Measurements from ENCODE around the gene EEF1G. TPM values are rescaled to one million over a fixed set of nuclear protein-coding genes. Genes with fewer than 3 reads are reported as not detected.

Gene EEF1G
- total RNA-seq, 1 experiment from 2014 or later, result 1,815 TPM

- Histone ChIP-seq H3K4me3 (ENCODE audit: low read length) (peak overlapping the region; percentile 76), H3K27ac (ENCODE audit: low read length) (peak overlapping the region; percentile 69), H4K20me1 (ENCODE audit: low read length) (no peaks in the 10 kb centered on the region), H3K9me2 (replicated peaks; ENCODE audit: low read length) (no peaks in the 10 kb centered on the region), H3K9ac (ENCODE audit: low read length) (peak overlapping the region; percentile 75), H2AFZ (ENCODE audit: low read length) (peak overlapping the region; percentile 68), H3F3A (ENCODE audit: low read length, unreplicated experiment) (peaks cover 7% of the 10 kb centered on the region), H3K4me1 (ENCODE audit: insufficient read depth, low read length) (peaks cover 24% of the 10 kb centered on the region), H3K9me3 (ENCODE audit: low read length) (no peaks in the 10 kb centered on the region), H3K27me3 (ENCODE audit: low read length) (no peaks in the 10 kb centered on the region), H3K4me2 (ENCODE audit: low read length) (peak overlapping the region; percentile 93), H3K36me3 (ENCODE audit: low read depth, low read length) (peaks cover 40% of the 10 kb centered on the region; the same call in 1 of the 2 replicates), H3K79me2 (ENCODE audit: low read length) (peaks cover 25% of the 10 kb centered on the region)
- ATAC-seq, result no peak
- CTCF ChIA-PET, result interaction anchor here (0.7 to 1.7 kb wide), 13 partner anchors 9 to 1408 kb away, joined by 3 to 9 read pairs (median 4); partner anchors contain the start of genes EEF1G, MTA2 and SLC3A2
- TF ChIP-seq CTCF (conservative IDR thresholded peaks at IDR 0.05; ENCODE audit: low read depth, low read length), result no peak
- TF ChIP-seq EZH2phosphoT487 (IDR thresholded peaks at IDR 0.05; ENCODE audit: borderline replicate concordance, low read length), result no peak
- TF ChIP-seq EZH2 (IDR thresholded peaks at IDR 0.05; ENCODE audit: low read length, unreplicated experiment), result no peak
- POLR2A ChIA-PET (ENCODE audit: unreplicated experiment), result interaction anchor here (0.6 to 3.1 kb wide), 17 partner anchors 9 to 249 kb away, joined by 3 to 30 read pairs (median 6); partner anchors contain the start of genes AHNAK, B3GAT3, C11orf98 and CSKMT
- BruUV-seq (replicated peaks), result TSS peak; percentile 99
- no peak for DNase-seq
- intact Hi-C loops (cut with micrococcal nuclease), result loop anchor here (5.0 kb wide), 1 partner anchor 60 kb away; the partner anchor contains the start of gene INTS5
Measured at GRCh38 chr11:62592146-62592815, 18.6 kb upstream of the EEF1G start.

GRCh38 chr11:62591448-62592145 is 17.9 kb upstream of the EEF1G start, which contains the start of gene TUT1:
Gene TUT1, minus strand, starts transcription at chr11:62591523. Its CDS starts 38 bp downstream, at chr11:62591485.
- peaks cover 26% of the 10 kb centered on the region for H3K79me2 ChIP-seq (ENCODE audit: low read length)
- H3F3A ChIP-seq (ENCODE audit: low read length, unreplicated experiment), result peaks cover 7% of the 10 kb centered on the region
- intact Hi-C loops (cut with micrococcal nuclease), result loop anchor here (1.0 to 5.0 kb wide), 5 partner anchors 8 to 61 kb away; partner anchors contain the start of gene INTS5
- ATAC-seq (peak; percentile 81), DNase-seq (peak; percentile 100)
- H3K4me2 ChIP-seq (ENCODE audit: low read length), result peak within 1 kb of the TSS; percentile 93
- H3K27ac ChIP-seq (ENCODE audit: low read length), result peak within 1 kb of the TSS; percentile 69
- H3K4me3 ChIP-seq (ENCODE audit: low read length), result peak within 1 kb of the TSS; percentile 76
- BruUV-seq (replicated peaks), result no TSS peak
- CTCF ChIA-PET, result interaction anchor here (0.5 to 1.7 kb wide), 17 partner anchors 10 to 1409 kb away, joined by 3 to 9 read pairs (median 4); partner anchors contain the start of genes ASRGL1, EEF1G, MTA2 and SLC3A2
- POLR2A ChIA-PET (ENCODE audit: unreplicated experiment), result interaction anchor here (0.5 to 3.1 kb wide), 24 partner anchors 10 to 1030 kb away, joined by 3 to 30 read pairs (median 4); partner anchors contain the start of genes B3GAT3, C11orf98, CSKMT and EEF1G
- H3K4me1 ChIP-seq (ENCODE audit: insufficient read depth, low read length), result peaks cover 25% of the 10 kb centered on the region
- H3K27me3 ChIP-seq (ENCODE audit: low read length), result no peaks in the 10 kb centered on the region
- H3K9ac ChIP-seq (ENCODE audit: low read length), result peak within 1 kb of the TSS; percentile 90
- H3K9me2 ChIP-seq (replicated peaks; ENCODE audit: low read length), result no peaks in the 10 kb centered on the region
- H3K36me3 ChIP-seq (ENCODE audit: low read depth, low read length), result peaks cover 37% of the 10 kb centered on the region; the same call in 1 of the 2 replicates
- no peak for TF ChIP-seq CTCF (conservative IDR thresholded peaks at IDR 0.05; ENCODE audit: low read depth, low read length)
- TF ChIP-seq EZH2 (IDR thresholded peaks at IDR 0.05; ENCODE audit: low read length, unreplicated experiment), result no peak
- no peak for TF ChIP-seq EZH2phosphoT487 (IDR thresholded peaks at IDR 0.05; ENCODE audit: borderline replicate concordance, low read length)
- no peaks in the 10 kb centered on the region for H3K9me3 ChIP-seq (ENCODE audit: low read length)
- peak within 1 kb of the TSS; percentile 68 for H2AFZ ChIP-seq (ENCODE audit: low read length)
- no peaks in the 10 kb centered on the region for H4K20me1 ChIP-seq (ENCODE audit: low read length)
